WTC11 (cell line): ENCODE data around the gene CFC1B.
"Not testable (repeated sequence)": the region's sequence is repeated elsewhere in the genome, so short reads cannot be mapped to it uniquely, and the experiment has no call there.

Source experiments
- ATF6 ChIP-seq: sonication (generic); formaldehyde crosslinking; IDR thresholded peaks from 2 replicates; pipeline ENCODE4 v1.8.1; 2023; ENCODE audit warnings: mild to moderate bottlenecking, missing genetic modification reagents
- CBFB ChIP-seq: sonication (generic); formaldehyde crosslinking; IDR thresholded peaks from 2 replicates; pipeline ENCODE4 v1.8.1; 2022; ENCODE audit warnings: mild to moderate bottlenecking, low read depth, missing genetic modification reagents
- CTCF ChIP-seq: fragments of 200-600 bp; IDR thresholded peaks from 2 replicates; pipeline ENCODE4 v1.8.0; 2022; ENCODE audit warnings: antibody characterized with exemption
- E2F1 ChIP-seq: sonication (generic); formaldehyde crosslinking; IDR thresholded peaks from 2 replicates; pipeline ENCODE4 v1.8.0; 2022; ENCODE audit warnings: mild to moderate bottlenecking, missing genetic modification reagents
- MAX ChIP-seq: sonication (generic); formaldehyde crosslinking; IDR thresholded peaks from 2 replicates; pipeline ENCODE4 v1.8.0; 2022; ENCODE audit warnings: mild to moderate bottlenecking, missing genetic modification reagents
- NFYB ChIP-seq: sonication (generic); formaldehyde crosslinking; conservative IDR thresholded peaks from 2 replicates; pipeline ENCODE4 v1.8.0; 2022; ENCODE audit warnings: low read depth, missing genetic modification reagents
- NR3C1 ChIP-seq: sonication (generic); formaldehyde crosslinking; conservative IDR thresholded peaks from 2 replicates; pipeline ENCODE4 v1.8.1; 2023; ENCODE audit warnings: low read depth, mild to moderate bottlenecking, missing genetic modification reagents
- RELA ChIP-seq: sonication (generic); formaldehyde crosslinking; IDR thresholded peaks from 2 replicates; pipeline ENCODE4 v1.8.1; 2022; ENCODE audit warnings: missing genetic modification reagents, mild to moderate bottlenecking, borderline replicate concordance
- SMAD3 ChIP-seq: sonication (generic); formaldehyde crosslinking; IDR thresholded peaks from 2 replicates; pipeline ENCODE4 v1.8.0; 2022; ENCODE audit warnings: missing genetic modification reagents, mild to moderate bottlenecking, borderline replicate concordance
- STAT6 ChIP-seq: sonication (generic); formaldehyde crosslinking; conservative IDR thresholded peaks from 2 replicates; pipeline ENCODE4 v1.8.1; 2023; ENCODE audit warnings: mild to moderate bottlenecking, low read depth, missing genetic modification reagents, moderate library complexity
- USF2 ChIP-seq: sonication (generic); formaldehyde crosslinking; IDR thresholded peaks from 2 replicates; pipeline ENCODE4 v1.8.1; 2023; ENCODE audit warnings: mild to moderate bottlenecking, missing genetic modification reagents, moderate library complexity
- ZNF317 ChIP-seq: sonication (generic); formaldehyde crosslinking; IDR thresholded peaks from 2 replicates; pipeline ENCODE4 v1.8.1; 2023; ENCODE audit warnings: low read depth, mild to moderate bottlenecking, moderate library complexity, missing genetic modification reagents, borderline replicate concordance
- ZNF396 ChIP-seq: fragments of 250-450 bp; sonication (Bioruptor Pico); IDR thresholded peaks from 2 replicates; pipeline ENCODE4 v1.8.0; 2021; ENCODE audit warnings: mild to moderate bottlenecking, moderate library complexity, borderline replicate concordance

GRCh38 chr2:130566165-130566564, 45.1 kb downstream of the CFC1B start:
- not testable (repeated sequence) for TF ChIP-seq ZNF396 (CRISPR knock-in tag); NR3C1 (CRISPR knock-in tag); ATF6 (CRISPR knock-in tag); CTCF; RELA (CRISPR knock-in tag); MAX (CRISPR knock-in tag); E2F1 (CRISPR knock-in tag); ZNF317 (CRISPR knock-in tag); USF2 (CRISPR knock-in tag); SMAD3 (CRISPR knock-in tag); CBFB (CRISPR knock-in tag); NFYB; STAT6 (CRISPR knock-in tag)
